Neuronal stem cell (in vitro differentiated cells): Measurements from ENCODE around the gene PLCB2.

Source experiments
- DNase-seq: peaks from one replicate; pipeline ENCODE4 v3.0.0-alpha.2; 2013; ENCODE audit warnings: low spot score
- H2AFZ ChIP-seq: one replicate; pipeline ENCODE4 v1.6.1; 2013; ENCODE audit warnings: mild to moderate bottlenecking, low read length, inconsistent platforms
- H2AK5ac ChIP-seq: 2 replicates; pipeline ENCODE4 v1.6.1; 2013; ENCODE audit warnings: low read depth, mild to moderate bottlenecking, inconsistent platforms, low read length, moderate library complexity, mixed read lengths
- H2BK120ac ChIP-seq: 2 replicates; pipeline ENCODE4 v1.6.1; 2013; ENCODE audit warnings: low read depth, mild to moderate bottlenecking, inconsistent platforms, low read length, moderate library complexity, mixed read lengths
- H2BK12ac ChIP-seq: one replicate; pipeline ENCODE4 v1.6.1; 2013; ENCODE audit warnings: low read length, inconsistent platforms
- H2BK15ac ChIP-seq: 2 replicates; pipeline ENCODE4 v1.6.1; 2013; ENCODE audit warnings: mild to moderate bottlenecking, low read length, inconsistent platforms, mixed read lengths
- H2BK5ac ChIP-seq: one replicate; pipeline ENCODE4 v1.6.1; 2013; ENCODE audit warnings: inconsistent platforms, mild to moderate bottlenecking, low read length, moderate library complexity
- H3K14ac ChIP-seq: one replicate; pipeline ENCODE4 v1.6.1; 2013; ENCODE audit warnings: low read length, inconsistent platforms
- H3K18ac ChIP-seq: 2 replicates; pipeline ENCODE4 v1.6.1; 2013; ENCODE audit warnings: low read length, inconsistent platforms
- H3K23ac ChIP-seq: 2 replicates; pipeline ENCODE4 v1.6.1; 2013; ENCODE audit warnings: low read depth, mild to moderate bottlenecking, mixed read lengths, low read length, inconsistent platforms; ENCODE audit not compliant: poor library complexity
- H3K27ac ChIP-seq: replicated peaks from 3 replicates; pipeline ENCODE4 v1.5.1; 2013; ENCODE audit warnings: low read length, inconsistent platforms
- H3K27me3 ChIP-seq, 3 experiments: 2 replicates each; pipeline ENCODE4 v1.6.1; 2013; ENCODE audit warnings: low read length in 3 of 3, mild to moderate bottlenecking in 2 of 3, inconsistent platforms in 1 of 3, low read depth in 1 of 3, mixed read lengths in 1 of 3, moderate library complexity in 1 of 3; ENCODE audit not compliant: control insufficient read depth in 3 of 3, insufficient read depth in 3 of 3
- H3K36me3 ChIP-seq, 2 donors: replicated peaks in 1 of 2; 2 replicates each; pipeline ENCODE4 v1.6.1; 2013; ENCODE audit warnings: low read length in 2 of 2; ENCODE audit not compliant: control insufficient read depth in 2 of 2, insufficient read depth in 2 of 2
- H3K4ac ChIP-seq: 2 replicates; pipeline ENCODE4 v1.6.1; 2013; ENCODE audit warnings: inconsistent platforms, mild to moderate bottlenecking, low read length, moderate library complexity
- H3K4me1 ChIP-seq, 2 donors: 1 replicate in 1 of 2; 2 replicates in 1 of 2; pipeline ENCODE4 v1.6.1; 2013; ENCODE audit warnings: low read length in 2 of 2, low read depth in 1 of 2; ENCODE audit not compliant: control insufficient read depth in 2 of 2, insufficient read depth in 1 of 2
- H3K4me2 ChIP-seq: one replicate; pipeline ENCODE4 v1.6.1; 2013; ENCODE audit warnings: mild to moderate bottlenecking, low read length, inconsistent platforms; ENCODE audit not compliant: insufficient read depth, poor library complexity, severe bottlenecking
- H3K4me3 ChIP-seq, 2 donors: 2 replicates each; pipeline ENCODE4 v1.5.1; 2013; ENCODE audit warnings: low read length in 2 of 2, mild to moderate bottlenecking in 2 of 2, inconsistent platforms in 1 of 2, moderate library complexity in 1 of 2
- H3K79me1 ChIP-seq: one replicate; pipeline ENCODE4 v1.6.1; 2013; ENCODE audit warnings: low read depth, mild to moderate bottlenecking, inconsistent platforms, low read length, moderate library complexity
- H3K9ac ChIP-seq: one replicate; pipeline ENCODE4 v1.6.1; 2013; ENCODE audit warnings: mild to moderate bottlenecking, low read depth, low read length, inconsistent platforms; ENCODE audit not compliant: poor library complexity
- H3K9me3 ChIP-seq, 2 donors: replicated peaks in 1 of 2; 2 replicates each; pipeline versions ENCODE3 to v1.6.1; 2013; ENCODE audit warnings: low read length in 2 of 2, mild to moderate bottlenecking in 2 of 2, inconsistent platforms in 1 of 2, low read depth in 1 of 2, mixed read lengths in 1 of 2, moderate library complexity in 1 of 2; ENCODE audit not compliant: control insufficient read depth in 2 of 2, insufficient read depth in 1 of 2
- H4K8ac ChIP-seq: one replicate; pipeline ENCODE4 v1.6.1; 2013; ENCODE audit warnings: low read depth, mild to moderate bottlenecking, inconsistent platforms, low read length, moderate library complexity
- H4K91ac ChIP-seq: one replicate; pipeline ENCODE4 v1.6.1; 2013; ENCODE audit warnings: low read length, low read depth, mild to moderate bottlenecking, inconsistent platforms; ENCODE audit not compliant: poor library complexity
- WGBS, 2 donors: extraction: QIAGEN DNeasy Blood & Tissue Kit; methylation state at CpG; one replicate each; pipeline ENCODE4 v1.1.7; 2013; ENCODE audit warnings: missing lambda C conversion rate in 2 of 2, mixed read lengths in 1 of 2; ENCODE audit not compliant: insufficient read length in 2 of 2, insufficient replicate concordance in 1 of 2; ENCODE audit errors: extremely low coverage in 2 of 2; 5-methylcytosine and 5-hydroxymethylcytosine counted together

The PLCB2 gene

DNA sequence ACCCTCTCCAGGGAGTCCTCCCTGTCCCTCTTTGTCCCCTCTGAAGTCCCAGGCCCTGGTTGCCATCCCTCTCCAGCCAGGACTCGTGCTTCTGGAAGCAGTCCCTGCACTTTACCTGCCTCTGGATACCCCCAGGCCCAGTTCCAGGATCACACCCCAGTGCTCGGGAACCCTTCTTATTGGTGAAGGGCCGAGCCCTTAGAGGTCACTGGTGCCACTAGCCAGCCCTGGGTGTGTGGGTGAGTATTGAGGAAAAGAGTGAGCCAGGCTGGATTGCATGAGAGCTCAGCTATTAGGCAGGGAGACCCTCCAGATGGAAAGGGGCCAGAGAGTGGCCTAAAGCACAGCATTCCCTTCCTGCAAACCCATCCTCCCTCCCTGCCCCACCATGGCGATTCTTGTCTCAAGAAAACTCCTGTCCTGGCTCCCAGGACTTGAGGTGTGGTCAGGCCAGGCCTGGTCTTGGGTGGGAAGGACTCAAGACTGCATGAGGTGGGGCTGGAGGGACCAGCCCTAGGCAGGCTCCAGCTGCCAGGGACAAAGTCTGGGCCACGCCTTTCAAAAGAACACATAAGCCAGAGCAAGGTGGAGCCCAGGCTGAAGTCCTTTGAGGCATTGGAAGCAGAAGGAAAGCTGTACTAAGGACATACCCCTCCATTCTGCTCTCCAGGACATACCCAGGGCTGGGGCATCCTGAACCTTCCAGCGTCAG lies 38.3 kb upstream of the PLCB2 start:
- no peaks in the 10 kb centered on the region for H3K9me3 ChIP-seq
- H2BK15ac ChIP-seq, result no peak overlapping the region
- peak overlapping the region; percentile 7 for H2BK5ac ChIP-seq
- H4K8ac ChIP-seq, result no peak overlapping the region
- no peak overlapping the region for H2BK120ac ChIP-seq
- no peak overlapping the region for H2AFZ ChIP-seq
- peak overlapping the region; percentile 72 for H2AK5ac ChIP-seq
- H3K18ac ChIP-seq, result no peak overlapping the region
- H2BK12ac ChIP-seq, result no peak overlapping the region
- H3K23ac ChIP-seq, result no peak overlapping the region
- H3K27ac ChIP-seq, result no peak overlapping the region
- WGBS, 2 donors, result no CpG with 5 or more reads among the region's 6 CpGs
- no peaks in the 10 kb centered on the region for H3K79me1 ChIP-seq
- H3K4ac ChIP-seq, result no peak overlapping the region
- no peak for DNase-seq
- H3K4me1 ChIP-seq, result peaks cover 0 to 2% of the 10 kb centered on the region in 2 donors
- H4K91ac ChIP-seq, result no peak overlapping the region
- H3K4me2 ChIP-seq, result no peak overlapping the region
- peaks cover 0 to 55% (median 0%) of the 10 kb centered on the region in 3 experiments for H3K27me3 ChIP-seq
- H3K4me3 ChIP-seq, result no peak overlapping the region
- no peaks in the 10 kb centered on the region for H3K36me3 ChIP-seq
- no peak overlapping the region for H3K9ac ChIP-seq
- no peak overlapping the region for H3K14ac ChIP-seq

- Histone ChIP-seq H4K8ac (no peak overlapping the region), H2BK12ac (peak overlapping the region; percentile 79), H3K27ac (no peak overlapping the region), H3K18ac (no peak overlapping the region), H3K4me2 (no peak overlapping the region), H3K36me3 (no peaks in the 10 kb centered on the region), H2AFZ (peak overlapping the region; percentile 14), H3K27me3 (peaks cover 0 to 48% (median 0%) of the 10 kb centered on the region in 3 experiments), H3K4me1 (peaks cover 2 to 7% of the 10 kb centered on the region in 2 donors), H3K14ac (no peak overlapping the region), H2BK5ac (no peak overlapping the region), H2AK5ac (peak overlapping the region; percentile 80), H3K4ac (no peak overlapping the region), H2BK15ac (no peak overlapping the region), H4K91ac (no peak overlapping the region), H3K4me3 (peak overlapping the region in 1 of 2 donors; percentile 6), H2BK120ac (no peak overlapping the region), H3K79me1 (no peaks in the 10 kb centered on the region), H3K9ac (no peak overlapping the region), H3K23ac (no peak overlapping the region), H3K9me3 (no peaks in the 10 kb centered on the region)
- DNase-seq, result no peak
- WGBS, 2 donors, result no CpG with 5 or more reads among the region's 10 CpGs
Observed at GRCh38 chr15:40345225-40345866, 37.6 kb upstream of the PLCB2 start.

GRCh38 chr15:40344631-40345120 lies 36.9 kb upstream of the PLCB2 start:
- Histone ChIP-seq H3K18ac (peak overlapping the region; percentile 82), H3K36me3 (no peaks in the 10 kb centered on the region), H2BK5ac (no peak overlapping the region), H3K4me1 (peaks cover 2 to 12% of the 10 kb centered on the region in 2 donors), H3K79me1 (no peaks in the 10 kb centered on the region), H3K4me3 (no peak overlapping the region), H2BK15ac (no peak overlapping the region), H3K27me3 (peaks cover 0 to 44% (median 0%) of the 10 kb centered on the region in 3 experiments), H3K27ac (no peak overlapping the region), H4K91ac (no peak overlapping the region), H2AFZ (peak overlapping the region; percentile 14), H3K4me2 (no peak overlapping the region), H2BK120ac (no peak overlapping the region), H3K23ac (no peak overlapping the region), H2BK12ac (peak overlapping the region; percentile 79), H3K9me3 (no peaks in the 10 kb centered on the region), H3K14ac (peak overlapping the region; percentile 72), H3K9ac (no peak overlapping the region), H2AK5ac (peak overlapping the region; percentile 80), H4K8ac (no peak overlapping the region), H3K4ac (no peak overlapping the region)
- no CpG with 5 or more reads among the region's 15 CpGs for WGBS, 2 donors
- DNase-seq, result no peak

DNA sequence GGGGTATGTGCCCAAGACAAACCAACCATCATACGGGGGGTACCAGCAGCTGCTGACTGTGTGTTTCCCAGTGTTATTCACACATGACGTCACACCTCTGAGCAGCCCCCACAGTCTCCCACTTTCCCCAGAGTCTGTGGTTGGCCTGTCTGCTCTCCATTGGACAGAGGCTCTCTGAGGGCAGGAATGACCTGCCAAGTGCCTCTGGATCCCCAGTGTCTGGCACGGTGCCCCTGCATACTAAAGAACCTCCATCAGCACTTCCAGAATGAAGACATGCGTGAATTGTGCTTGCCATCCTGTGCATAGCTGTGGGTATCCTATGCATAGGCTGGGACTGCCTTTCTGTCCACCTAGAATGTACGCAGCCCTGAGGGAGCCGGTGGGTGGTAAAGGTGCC lies 36.5 kb upstream of the PLCB2 start:
- no peak overlapping the region for H2BK5ac ChIP-seq
- no peak overlapping the region for H3K4ac ChIP-seq
- H3K4me2 ChIP-seq, result no peak overlapping the region
- WGBS, 2 donors, result no CpG with 5 or more reads among the region's 6 CpGs
- no peak overlapping the region for H4K8ac ChIP-seq
- peaks cover 2 to 12% of the 10 kb centered on the region in 2 donors for H3K4me1 ChIP-seq
- no peaks in the 10 kb centered on the region for H3K9me3 ChIP-seq
- H2BK120ac ChIP-seq, result no peak overlapping the region
- H4K91ac ChIP-seq, result no peak overlapping the region
- peak overlapping the region; percentile 39 for H2BK15ac ChIP-seq
- peaks cover 0 to 39% (median 0%) of the 10 kb centered on the region in 3 experiments for H3K27me3 ChIP-seq
- H3K14ac ChIP-seq, result no peak overlapping the region
- H3K79me1 ChIP-seq, result no peaks in the 10 kb centered on the region
- H3K27ac ChIP-seq, result no peak overlapping the region
- no peak overlapping the region for H2AK5ac ChIP-seq
- no peak overlapping the region for H3K18ac ChIP-seq
- no peak for DNase-seq
- H2BK12ac ChIP-seq, result no peak overlapping the region
- H3K9ac ChIP-seq, result no peak overlapping the region
- no peak overlapping the region for H3K23ac ChIP-seq
- no peaks in the 10 kb centered on the region for H3K36me3 ChIP-seq
- H2AFZ ChIP-seq, result no peak overlapping the region
- no peak overlapping the region for H3K4me3 ChIP-seq
